ENCODE data around the gene CCDC112.
"Not testable (repeated sequence)": the region's sequence is repeated elsewhere in the genome, so short reads cannot be mapped to it uniquely, and the experiment has no call there.

Gene CCDC112, protein sequence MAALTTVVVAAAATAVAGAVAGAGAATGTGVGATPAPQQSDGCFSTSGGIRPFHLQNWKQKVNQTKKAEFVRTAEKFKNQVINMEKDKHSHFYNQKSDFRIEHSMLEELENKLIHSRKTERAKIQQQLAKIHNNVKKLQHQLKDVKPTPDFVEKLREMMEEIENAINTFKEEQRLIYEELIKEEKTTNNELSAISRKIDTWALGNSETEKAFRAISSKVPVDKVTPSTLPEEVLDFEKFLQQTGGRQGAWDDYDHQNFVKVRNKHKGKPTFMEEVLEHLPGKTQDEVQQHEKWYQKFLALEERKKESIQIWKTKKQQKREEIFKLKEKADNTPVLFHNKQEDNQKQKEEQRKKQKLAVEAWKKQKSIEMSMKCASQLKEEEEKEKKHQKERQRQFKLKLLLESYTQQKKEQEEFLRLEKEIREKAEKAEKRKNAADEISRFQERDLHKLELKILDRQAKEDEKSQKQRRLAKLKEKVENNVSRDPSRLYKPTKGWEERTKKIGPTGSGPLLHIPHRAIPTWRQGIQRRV

DNA sequence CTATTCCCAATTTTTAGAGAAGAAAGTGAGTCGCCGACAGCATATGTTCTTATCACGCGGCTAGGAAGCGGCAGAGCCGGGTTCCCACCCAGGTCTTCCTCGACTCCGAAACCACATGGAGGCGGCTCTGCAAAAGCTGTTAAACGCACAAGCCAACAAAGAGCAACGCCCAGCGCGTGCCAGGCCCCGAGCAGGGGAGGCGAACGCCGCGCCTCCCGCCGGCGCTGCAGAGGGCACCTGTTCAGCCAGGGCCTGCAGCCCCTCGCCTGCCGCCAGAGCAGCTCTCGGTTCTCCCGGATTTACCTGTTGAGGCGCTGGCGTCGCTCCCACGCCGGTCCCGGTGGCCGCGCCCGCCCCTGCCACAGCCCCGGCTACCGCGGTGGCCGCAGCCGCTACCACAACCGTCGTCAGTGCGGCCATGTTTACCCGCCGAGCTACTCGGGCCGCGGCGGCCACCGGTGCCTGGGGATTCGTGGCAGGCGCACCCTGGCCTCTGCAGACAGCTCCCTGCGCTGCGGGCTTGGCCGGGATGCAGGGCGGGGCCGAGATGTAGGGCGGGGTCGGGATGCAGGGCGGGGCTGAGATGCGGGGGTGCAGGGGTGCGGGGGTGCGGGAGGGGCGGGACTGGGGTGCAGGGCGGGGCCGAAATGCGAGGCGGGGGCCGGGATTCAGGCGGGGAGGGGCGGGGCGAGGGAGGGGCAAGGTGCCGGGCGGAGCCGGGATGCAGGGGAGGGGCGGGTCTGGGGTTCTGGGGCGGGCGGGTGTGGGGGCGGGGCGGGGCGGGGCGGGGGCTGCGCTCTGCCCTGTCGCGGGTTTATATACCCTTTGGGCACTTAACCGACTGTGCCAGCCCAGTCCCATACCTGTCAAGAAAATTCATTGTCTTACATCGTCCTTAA is at the start of gene CCDC112:
Gene CCDC112, minus strand, starts transcription at position 531 of the 899 bp plus-strand sequence. Its CDS starts 111 bp downstream, at position 420.
- peak; percentile 40 to 60 for DNase-seq (ENCODE audit: extremely low read depth in 1 of 2, low read depth in 1 of 2)

DNA sequence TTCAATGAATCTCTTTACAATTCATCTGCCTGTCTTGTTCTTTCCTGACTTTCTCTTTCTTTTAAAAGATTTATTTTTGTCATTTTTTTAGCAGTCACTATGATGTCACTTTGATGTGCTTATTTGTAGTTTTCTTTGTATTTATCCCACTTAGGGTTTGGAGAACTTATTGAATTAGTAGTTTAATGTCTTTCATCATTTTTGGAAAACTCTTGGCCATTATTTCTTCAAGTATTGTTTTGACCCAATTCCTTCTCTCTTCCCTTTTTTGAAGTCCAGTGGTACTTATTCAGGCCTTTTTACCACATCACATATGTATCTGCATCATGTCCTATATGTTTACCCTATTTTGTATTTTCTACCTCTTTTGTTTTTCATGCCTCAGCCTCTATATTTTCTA is 48.9 kb upstream of the CCDC112 start:
- DNase-seq (ENCODE audit: extremely low read depth in 1 of 2, low read depth in 1 of 2), result no peak

DNA sequence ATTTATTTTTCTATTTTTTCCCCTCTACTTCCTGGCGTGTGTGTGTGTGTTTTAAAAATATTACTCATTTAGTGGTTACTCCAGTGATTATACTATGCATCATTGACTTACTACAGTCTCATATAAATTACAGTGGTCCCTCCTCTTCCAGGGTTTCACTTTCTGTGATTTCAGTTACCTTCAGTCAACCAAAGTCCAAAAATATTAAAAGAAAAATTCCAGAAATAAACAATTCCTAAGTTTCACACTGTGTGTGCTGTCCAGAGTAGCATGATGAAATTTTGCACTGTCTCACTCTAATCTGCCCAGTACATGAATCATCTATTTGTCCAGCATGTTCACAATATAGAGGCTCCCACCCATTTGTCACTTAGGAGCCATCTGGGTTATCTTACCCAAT is 47.4 kb upstream of the CCDC112 start:
- no peak for DNase-seq (ENCODE audit: extremely low read depth in 1 of 2, low read depth in 1 of 2)

DNA sequence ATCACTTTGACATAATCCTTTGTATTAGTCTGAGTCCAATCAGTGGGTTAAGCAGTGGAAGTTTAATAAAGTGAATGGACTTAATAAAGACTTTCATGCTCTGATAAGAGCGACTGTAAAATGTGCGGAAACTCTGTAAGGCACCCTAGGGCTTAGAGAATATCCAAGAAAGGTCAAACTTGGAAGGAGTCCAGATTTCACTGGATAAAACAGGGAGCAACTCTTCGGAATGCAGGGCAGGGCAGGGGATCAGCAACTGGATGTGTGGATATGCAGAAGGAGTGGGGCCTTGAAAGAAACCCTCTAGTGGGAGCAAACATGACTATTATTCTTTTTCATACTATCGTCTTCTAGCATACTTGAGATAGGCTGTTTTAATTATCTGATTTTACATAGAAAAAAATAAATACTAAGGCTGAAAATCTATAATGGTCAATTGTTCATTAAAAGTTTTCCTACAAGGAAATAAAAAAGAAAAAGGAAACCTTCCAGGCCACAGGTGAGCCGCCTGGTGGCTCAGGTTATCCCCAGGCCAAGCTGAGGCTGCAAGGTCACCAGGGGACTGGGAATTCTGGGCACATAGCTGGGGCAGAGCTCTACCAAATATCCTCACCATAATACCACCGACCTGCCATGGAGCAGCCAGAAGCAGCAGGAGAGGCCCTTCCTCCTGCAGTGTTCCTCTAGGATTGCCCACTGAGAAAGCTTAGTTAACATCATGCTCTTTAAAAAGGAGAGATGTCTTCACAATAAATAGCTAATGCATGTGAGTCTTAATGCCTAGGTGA is 46.3 kb upstream of the CCDC112 start:
- DNase-seq (ENCODE audit: extremely low read depth in 1 of 2, low read depth in 1 of 2), result no peak

DNA sequence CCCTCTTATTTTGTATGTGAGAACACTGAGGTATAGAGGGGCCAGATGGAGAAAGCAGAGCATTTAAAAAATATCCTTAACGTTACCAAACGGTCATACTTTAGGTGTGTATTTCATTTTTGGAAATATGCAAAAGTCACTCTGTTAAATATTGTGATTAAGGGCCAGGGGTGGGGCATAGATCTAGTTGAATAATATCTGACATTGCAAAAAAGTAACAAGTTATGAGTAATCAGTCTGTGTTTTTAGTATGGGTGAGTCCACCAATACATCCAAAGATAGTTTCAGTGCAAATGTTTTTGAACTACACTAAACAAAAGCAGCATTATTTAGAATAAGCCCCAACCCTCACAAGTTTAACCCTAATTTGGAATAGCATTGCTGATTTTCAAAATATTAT is 45.3 kb upstream of the CCDC112 start:
- DNase-seq (ENCODE audit: extremely low read depth in 1 of 2, low read depth in 1 of 2), result no peak

DNA sequence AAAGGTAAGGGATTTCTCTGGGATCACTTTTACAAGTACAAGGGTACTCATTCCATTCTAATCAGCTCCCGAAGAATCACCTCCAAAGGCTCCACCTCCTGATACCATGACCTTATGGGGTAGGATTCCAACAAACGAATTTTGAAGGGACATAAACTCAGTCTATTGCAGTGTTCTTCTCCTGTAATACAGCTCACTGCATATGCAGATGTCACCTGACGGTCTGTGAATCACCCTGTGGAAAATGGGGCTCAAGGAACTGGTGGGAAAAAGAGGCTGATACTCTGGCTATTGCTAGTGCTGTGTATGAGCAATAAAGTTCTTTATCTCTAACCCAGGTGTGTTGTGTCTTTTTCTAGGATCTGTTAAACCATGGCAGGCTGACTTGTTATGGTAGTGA is 42.4 kb upstream of the CCDC112 start:
- DNase-seq (ENCODE audit: extremely low read depth in 1 of 2, low read depth in 1 of 2), result no peak

DNA sequence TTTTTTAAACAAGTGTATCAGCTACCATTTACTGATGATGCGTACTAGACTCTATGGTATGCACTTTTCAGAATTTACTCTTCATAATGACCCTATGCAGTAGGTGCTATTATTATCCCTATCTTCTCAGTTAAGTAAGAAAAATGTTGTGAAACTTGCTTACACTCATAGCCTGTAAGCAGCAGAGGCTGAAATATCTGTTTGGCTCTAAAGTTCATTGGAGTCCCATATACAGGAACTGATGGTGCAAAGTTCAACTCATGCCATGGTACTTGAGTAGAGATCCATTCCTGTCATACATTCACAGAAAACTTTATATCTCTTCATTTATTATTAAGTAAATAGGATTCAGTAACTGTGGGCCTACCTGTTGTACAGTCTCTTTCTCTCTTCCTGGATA is 41.4 kb upstream of the CCDC112 start:
- DNase-seq (ENCODE audit: extremely low read depth in 1 of 2, low read depth in 1 of 2), result no peak

DNA sequence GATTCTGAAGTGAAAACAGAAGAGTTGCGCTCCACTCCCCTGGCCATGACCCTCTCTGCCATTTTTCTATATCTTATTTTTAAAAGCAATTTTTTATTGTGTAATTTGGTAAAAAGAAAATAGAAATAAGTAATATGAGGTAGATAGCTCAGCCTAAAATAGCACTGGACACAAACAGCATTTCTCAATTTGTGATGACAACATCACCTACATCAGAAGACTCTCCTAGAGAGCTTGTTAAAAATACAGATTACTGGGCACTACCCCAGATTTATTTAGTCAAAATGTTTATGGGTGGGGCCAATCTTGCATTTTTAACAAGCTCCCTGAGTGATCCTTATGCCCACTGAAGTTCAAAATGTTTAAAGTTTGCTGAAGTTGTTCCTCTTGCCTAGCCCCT is 40.5 kb upstream of the CCDC112 start:
- no peak for DNase-seq (ENCODE audit: extremely low read depth in 1 of 2, low read depth in 1 of 2)

DNA sequence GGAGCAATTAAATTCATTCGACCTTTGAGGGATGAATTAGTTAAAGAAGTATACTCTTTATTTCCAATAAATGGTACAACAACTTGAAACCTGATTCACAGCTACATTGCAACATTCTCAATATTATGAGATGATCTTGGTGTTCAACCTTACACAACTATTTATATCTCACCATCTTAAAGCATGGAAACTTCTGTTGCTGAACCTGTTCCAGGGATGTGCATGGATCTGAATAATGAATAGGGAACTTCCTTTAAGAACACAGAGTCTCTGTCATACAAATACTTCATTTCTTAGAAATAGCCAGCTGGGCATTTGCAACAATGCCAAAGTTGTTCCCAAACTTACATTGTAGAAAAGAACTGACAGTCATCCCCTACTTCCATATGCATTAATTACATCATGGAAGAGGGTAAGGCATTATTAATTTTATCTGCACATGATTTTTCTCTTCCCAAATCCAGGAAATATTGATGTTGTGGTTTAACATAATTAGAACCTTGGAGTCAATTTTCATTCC is 39.8 kb upstream of the CCDC112 start:
- DNase-seq (ENCODE audit: extremely low read depth in 1 of 2, low read depth in 1 of 2), result no peak

DNA sequence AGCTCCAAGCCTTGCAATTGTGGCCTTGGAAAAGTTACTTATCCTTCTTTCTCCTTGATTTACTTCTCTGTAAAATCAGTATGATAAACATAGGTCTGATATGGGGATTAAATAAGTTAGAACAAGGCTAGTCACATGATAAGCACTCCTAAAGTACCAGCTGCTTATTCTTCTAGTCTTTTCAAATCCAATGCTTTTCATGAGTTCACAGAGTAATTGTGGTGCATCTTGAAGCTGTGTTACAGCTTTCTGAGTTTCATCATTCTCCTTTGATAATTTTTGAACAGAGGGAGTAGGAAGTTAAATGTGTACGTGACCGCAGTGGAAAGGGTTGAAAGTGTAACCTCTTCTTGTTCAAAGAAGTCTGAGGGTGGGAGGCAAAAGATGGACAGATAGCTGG is 38.8 kb upstream of the CCDC112 start:
- no peak for DNase-seq (ENCODE audit: extremely low read depth in 1 of 2, low read depth in 1 of 2)

DNA sequence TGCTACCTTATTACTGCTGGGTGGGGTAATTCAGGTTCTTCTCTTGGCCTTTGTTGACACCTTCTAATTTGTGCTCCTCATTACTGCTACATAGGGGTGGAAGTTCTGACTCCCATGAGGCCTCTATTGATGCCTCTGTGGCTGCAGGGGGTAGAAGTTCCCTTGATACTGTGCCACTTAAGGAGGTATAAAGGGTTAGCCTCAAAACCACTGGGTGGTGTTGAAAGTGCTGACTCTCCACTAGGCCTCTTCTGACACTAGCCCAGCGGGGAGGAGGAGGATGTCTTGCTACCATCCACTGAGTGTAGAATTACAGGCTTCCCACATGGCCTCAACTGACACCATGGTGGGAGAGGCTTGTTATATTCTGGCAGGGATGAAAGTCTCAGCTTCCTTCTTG is 36.7 kb upstream of the CCDC112 start:
- no peak for DNase-seq (ENCODE audit: extremely low read depth in 1 of 2, low read depth in 1 of 2)

DNA sequence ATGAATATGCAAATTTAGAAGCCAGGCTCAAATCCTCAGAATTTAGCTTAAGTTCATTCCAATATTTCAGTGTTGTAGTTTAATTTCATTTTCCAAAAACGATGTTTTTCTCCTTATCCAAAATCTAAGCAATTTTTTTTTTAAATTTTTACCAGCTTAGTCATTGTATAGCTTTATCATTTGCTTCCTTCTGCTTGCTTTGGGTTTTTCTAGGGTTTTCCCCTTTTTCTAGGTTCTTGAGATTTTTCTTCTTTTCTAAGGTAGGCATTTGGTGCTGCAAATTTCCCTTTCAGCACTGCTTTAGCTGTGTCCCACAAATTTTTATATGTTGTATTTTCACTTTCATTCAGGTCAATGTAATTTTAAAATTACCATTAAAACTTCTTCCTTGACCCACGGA is 34.4 kb upstream of the CCDC112 start:
- DNase-seq (ENCODE audit: extremely low read depth in 1 of 2, low read depth in 1 of 2), result no peak

DNA sequence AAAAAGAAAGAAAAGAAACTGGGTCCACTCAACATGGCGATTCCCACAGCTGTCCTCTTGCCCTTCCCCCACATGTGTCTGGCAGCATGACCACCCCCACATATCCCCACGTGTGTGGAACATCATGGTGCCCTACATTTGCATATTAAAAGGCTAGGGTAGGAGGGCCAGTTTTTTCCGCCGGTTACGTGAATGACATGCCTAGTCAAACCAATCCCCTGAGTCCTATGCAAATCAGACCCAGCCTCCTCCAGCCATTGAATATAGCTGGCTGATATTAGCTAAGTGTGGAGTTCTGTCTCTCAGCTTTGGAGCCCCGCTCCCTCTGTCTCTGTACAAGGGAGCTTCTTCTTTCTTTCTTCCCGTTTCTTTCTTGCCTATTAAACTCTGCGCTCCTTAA is 33.0 kb upstream of the CCDC112 start:
- no peak for DNase-seq (ENCODE audit: extremely low read depth in 1 of 2, low read depth in 1 of 2)

DNA sequence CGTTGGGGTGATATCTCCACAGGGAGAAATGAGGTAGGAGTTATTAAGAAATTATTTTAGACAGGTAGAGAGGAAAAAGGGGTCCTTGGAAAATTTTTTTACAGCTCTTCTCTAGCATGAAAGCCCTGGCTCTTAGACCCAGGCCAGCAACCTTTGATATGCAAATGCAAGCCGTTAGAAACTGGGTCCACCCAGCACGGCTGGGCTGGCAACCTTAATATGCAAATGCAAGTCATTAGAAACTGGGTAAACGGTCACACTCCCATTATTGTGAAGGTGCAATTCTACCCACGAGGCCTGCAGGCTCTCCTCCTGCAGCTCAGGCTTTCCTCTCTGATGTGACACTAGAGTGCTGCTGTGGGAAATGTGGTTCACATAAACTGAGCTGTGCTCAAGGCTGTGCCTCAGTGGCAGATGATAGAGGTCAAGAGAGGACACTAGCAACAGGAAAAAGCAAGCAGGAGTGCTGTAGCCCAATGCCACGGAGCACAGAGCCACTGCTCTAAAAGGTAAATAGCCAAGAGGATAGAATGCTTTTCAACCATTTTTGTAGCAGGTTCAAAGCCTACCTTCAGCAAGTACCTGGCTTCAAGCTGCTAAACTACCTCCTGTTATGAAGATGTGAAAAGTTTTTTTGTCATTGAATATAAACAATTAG is 32.3 kb upstream of the CCDC112 start:
- not testable (repeated sequence) for DNase-seq (ENCODE audit: extremely low read depth in 1 of 2, low read depth in 1 of 2)

DNA sequence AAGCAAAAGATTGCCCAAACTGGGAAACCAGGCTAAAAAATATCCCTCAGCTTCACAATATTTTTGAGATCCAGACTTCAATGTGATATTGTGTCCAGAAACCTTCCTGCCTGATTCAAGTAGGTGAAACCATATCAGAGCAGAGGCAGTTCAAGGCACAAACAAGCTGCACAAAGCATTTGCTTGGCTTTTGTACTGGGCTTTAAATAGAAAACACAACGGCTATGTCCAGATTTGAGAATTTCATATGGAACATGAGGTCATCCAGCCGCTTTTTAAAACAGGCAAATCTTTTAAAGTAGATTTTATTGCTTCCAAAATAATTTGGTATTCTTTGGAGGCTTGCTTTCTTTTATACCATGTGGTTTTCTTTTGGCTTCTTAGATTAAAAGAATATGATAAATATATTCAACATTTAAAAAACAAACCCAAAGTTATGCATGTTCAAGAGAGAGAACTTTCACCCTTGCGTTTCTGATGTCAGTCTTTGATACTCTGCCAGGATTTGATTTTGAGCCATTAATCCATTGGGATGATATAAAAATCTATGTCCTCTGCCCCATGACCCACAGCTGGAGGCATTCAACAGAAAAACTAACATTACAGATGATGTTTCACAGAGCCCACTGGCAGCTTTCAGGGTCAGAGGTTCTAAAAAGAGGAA is 29.0 kb upstream of the CCDC112 start:
- DNase-seq (ENCODE audit: extremely low read depth in 1 of 2, low read depth in 1 of 2), result no peak

DNA sequence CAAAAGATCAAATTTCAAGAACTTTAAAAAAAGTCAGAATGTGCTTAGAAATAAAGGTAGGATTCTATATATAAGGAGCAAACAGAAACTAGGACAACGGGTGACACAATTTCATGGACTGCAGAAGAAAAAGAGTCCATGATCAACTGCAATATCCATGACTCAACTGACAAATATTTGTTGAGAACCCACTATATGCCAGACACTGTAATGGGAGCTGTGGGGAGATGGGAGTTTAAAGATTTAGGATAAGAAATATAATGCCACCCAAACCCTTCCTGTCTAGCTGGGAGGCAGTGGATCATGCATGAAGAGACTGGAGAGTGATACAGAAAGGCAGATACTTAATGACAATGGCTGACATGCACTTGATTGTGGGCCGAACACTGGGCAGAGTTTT is 27.6 kb upstream of the CCDC112 start:
- no peak for DNase-seq (ENCODE audit: extremely low read depth in 1 of 2, low read depth in 1 of 2)

DNA sequence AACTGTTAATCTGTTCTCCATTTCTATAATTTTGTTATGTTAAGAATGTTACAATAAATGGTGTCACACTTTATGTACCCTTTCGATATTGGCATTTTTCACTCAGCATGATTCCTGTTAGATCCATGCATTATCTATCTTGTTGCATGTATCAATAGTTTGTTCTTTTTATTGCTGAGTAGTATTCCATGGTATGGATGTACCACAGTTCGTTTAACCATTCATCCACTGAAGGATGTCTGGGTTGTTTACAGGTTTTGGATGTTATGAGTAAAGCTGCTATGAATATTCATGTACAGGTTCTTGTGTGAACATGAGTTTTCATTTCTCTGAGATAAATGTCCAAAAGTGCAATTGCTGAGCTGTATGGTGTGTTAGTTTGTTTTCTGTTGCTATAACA is 26.3 kb upstream of the CCDC112 start:
- DNase-seq (ENCODE audit: extremely low read depth in 1 of 2, low read depth in 1 of 2), result no peak

DNA sequence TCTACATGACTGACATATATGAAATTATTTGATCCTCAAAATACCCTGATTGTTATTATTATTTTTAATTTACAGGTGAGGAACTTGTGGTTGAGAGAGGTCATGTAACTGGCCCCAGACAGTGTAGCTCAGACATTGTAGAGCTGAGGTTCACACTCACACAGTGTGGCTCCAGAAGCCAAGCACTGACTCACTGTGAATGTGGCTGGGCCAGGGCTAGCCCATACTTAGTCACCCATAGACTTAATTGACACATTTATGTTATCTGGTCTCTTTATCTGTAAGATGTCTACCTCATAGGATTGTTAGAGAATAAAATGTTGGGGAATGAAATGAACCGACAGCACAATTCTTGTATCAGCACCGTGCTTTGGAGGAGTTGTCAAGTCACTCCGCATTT is 24.9 kb upstream of the CCDC112 start:
- no peak for DNase-seq (ENCODE audit: extremely low read depth in 1 of 2, low read depth in 1 of 2)

DNA sequence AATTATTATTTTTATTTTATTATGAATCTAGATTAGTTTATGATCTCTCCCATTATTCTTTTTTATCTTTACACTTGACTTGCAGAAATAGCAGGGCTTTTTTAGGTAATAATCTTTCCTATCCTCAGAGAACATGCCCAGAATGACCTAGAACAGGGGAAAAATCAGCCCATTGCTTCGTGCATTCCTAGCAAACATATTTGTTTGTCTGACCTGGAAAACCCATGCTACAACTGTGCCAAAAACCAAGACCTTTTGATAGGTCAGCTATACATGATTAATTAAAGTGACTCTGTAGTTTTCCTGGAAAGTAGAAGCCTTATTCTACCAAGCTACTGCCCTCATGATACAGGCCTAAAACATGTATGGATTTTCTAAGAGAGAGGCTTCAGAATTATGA is 24.1 kb upstream of the CCDC112 start:
- no peak for DNase-seq (ENCODE audit: extremely low read depth in 1 of 2, low read depth in 1 of 2)

DNA sequence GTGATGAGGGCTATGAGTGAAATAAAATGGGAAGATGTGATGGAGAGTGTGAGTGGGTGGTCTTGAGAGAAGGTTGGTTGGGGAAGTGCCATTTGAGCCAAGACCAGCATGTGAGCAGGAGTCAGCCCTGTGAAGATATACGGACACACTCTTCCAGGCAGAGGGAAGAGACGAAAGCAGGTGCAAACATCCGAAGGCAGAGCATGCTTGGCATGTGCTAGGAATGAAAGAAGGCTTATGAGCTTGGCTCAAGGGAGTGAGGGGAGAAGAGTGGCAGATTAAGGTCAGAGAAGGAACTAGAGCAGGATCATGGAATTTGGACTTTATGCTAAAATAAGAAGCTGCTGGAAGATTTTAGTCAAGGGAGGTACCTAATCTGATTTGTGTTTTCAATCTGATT is 23.6 kb upstream of the CCDC112 start:
- DNase-seq (ENCODE audit: extremely low read depth in 1 of 2, low read depth in 1 of 2), result no peak
